ENCODE measurements around the gene KRT6A.

Gene KRT6A

GRCh38 chr12:52493172-52493571 is at the start of gene KRT6A:
TSS of gene KRT6A (minus strand) at chr12:52493257. CDS start at chr12:52493188, 69 bp downstream.
- DNase-seq: no peak

- no peak for DNase-seq
Measured at GRCh38 chr12:52542157-52542556, 49.1 kb upstream of the KRT6A start.

DNA sequence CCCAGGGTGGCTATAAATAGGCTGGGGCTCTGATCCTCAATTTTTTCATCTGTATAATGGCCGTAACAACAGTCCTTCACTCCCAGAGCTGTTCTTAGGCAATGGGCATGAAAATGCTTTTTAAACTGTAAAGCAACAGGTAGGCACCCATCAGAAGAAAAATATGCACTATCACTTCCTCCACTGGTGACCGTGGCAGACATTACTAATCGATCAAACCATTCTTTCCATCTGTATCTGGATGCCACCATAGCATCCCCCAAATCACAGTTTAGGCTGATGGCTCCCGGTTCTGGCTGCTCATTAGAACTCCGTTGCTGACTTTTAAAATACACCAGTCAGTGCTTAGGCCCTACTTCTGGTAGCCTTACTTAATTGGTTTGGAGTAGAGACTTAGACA is 48.7 kb upstream of the KRT6A start:
- DNase-seq: no peak

- no peak for DNase-seq
Measured at GRCh38 chr12:52540531-52540930, 47.5 kb upstream of the KRT6A start.

DNA sequence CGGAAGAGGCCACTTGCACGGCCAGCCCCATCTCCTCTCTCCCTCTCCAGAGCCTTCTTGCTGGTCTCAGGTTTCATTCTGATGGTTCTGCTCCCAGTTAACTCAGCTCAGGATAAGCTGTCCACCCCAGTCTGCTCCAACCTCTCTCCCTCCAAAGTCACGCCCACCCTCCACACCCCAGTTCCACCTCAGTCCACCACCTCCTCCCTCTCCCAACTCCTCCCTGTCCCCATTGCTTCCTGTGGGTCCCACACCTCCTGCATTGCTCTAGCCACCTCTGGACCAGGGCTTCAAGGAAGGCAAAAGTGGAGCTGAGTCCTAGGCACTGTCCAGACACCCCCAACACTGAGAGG is 46.7 kb upstream of the KRT6A start:
- no peak for DNase-seq

GRCh38 chr12:52539083-52539820 is 46.2 kb upstream of the KRT6A start:
- no peak for DNase-seq

DNA sequence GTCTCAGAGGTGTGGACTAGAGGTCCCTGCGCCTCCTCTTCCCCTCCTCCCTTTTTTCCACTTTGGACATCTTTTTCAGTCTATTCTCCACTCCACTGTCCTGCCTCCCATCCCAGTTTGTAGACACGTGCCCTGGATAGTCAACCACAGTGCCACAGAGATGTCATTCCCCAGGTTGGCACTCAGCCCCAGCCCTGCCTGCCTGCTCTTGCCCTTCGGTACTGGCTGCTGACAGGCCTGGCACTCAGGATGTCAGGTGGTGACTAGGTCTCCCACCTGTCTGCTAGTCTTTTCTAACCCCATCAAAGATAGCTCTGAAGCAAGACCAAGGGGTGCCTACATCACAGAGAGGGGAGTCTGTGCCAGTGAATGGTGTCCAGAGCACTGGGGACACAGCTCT is 44.0 kb upstream of the KRT6A start:
- DNase-seq: no peak

- DNase-seq: no peak
Measured at GRCh38 chr12:52535574-52535973, 42.5 kb upstream of the KRT6A start.

- DNase-seq: no peak
Measured at GRCh38 chr12:52534482-52534881, 41.4 kb upstream of the KRT6A start.

- DNase-seq: no peak
Measured at GRCh38 chr12:52533686-52534470, 40.8 kb upstream of the KRT6A start.

DNA sequence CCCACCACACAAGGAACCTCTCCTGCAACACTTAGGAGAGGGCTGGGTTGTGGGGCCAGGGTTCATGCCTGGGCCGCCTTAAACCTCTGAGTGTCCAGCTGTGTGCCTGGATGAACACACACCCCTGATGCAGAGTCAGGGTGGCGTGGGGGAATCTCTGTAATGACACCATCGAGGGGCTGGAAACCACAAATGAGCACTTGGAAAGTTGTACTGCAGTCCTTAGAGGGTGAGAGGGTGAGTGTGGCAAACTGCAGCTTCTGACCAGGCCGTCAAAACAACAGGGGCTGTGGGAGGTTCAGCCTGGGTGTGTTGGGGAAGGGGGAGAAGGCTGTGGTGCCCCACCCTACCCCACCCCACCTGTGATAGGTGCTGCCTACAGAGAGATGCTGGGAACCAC is 39.6 kb upstream of the KRT6A start:
- no peak for DNase-seq

GRCh38 chr12:52531566-52532300 is 38.7 kb upstream of the KRT6A start:
- no peak for DNase-seq

GRCh38 chr12:52530905-52531304 is 37.8 kb upstream of the KRT6A start:
- DNase-seq: no peak

DNA sequence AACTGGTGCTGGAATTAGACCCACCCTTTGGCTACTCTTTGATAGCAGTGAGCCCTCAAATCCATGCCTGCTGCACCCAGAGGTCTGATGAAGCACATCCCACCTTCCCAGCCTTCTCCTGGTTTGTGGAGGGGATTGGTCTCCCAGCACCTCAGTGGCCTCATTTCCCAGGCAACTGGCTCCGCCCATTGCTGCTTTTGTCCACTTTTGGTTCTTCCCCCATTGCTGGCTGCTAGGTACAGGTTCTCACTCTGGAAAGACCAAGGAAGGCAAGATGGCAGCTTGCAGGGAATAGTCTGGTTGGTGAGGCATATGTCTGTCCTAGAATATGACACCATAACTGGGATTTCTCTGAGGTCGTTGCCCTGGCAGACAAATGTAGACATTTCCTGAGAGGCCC is 37.3 kb upstream of the KRT6A start:
- no peak for DNase-seq

- DNase-seq: no peak
Measured at GRCh38 chr12:52529846-52530245, 36.8 kb upstream of the KRT6A start.

DNA sequence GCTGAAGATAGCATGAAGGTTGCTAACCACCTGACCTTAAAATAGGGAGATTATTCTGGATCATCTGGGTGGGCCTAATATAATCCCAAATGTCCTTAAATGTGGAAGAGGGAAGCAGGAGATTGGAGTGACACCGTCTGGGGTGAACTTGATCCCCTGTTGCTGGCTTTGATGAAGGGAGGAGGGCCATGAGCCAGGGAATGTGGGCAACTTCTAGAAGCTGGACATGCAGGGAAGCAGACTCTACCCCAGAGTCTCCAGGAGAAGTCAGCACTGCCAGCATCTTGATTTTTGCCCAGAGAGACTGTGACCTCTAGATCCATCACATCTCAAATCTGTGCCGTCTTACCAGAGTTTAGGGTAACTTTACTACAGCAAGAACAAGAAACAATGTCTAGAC is 36.4 kb upstream of the KRT6A start:
- no peak for DNase-seq

DNA sequence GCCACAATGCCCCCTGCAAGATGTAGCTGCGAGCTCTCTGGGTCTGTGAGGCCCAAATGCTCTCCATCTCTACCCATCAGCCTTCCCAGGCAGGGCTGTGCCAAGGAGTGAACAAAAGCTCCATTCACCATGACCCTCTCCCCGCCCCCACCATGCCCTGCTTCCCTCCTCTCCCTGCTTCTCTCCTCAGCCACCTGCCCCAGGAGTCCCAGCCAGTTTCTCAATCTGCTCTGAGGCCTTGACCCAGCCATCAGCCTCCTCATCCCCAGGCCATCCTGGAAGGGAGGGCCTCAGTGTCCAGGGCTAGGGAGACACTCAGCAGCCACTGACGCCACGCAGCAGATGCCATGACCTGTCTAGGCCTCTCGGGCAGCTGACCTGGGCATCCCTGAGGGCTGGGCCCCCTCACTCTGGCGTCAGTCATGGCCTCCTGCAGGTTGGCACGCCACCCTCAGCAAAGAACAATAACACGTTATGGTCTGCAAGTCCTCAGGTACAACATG is 35.6 kb upstream of the KRT6A start:
- DNase-seq: no peak

GRCh38 chr12:52527121-52527800 is 34.2 kb upstream of the KRT6A start:
- DNase-seq: no peak

- no peak for DNase-seq
Measured at GRCh38 chr12:52526511-52526951, 33.5 kb upstream of the KRT6A start.

GRCh38 chr12:52525661-52526499 is 32.8 kb upstream of the KRT6A start:
- DNase-seq: no peak

GRCh38 chr12:52524898-52525591 is 32.0 kb upstream of the KRT6A start:
- no peak for DNase-seq
